GM19043 (cell line): Measurements from ENCODE around the gene CTDSP1.

Experiments
- ATAC-seq: cut with Tn5 transposase; IDR thresholded peaks from one replicate; pipeline ENCODE4 v1.9.1; 2021; ENCODE audit warnings: low read depth; ENCODE audit not compliant: unreplicated experiment

CTDSP1 gene

DNA sequence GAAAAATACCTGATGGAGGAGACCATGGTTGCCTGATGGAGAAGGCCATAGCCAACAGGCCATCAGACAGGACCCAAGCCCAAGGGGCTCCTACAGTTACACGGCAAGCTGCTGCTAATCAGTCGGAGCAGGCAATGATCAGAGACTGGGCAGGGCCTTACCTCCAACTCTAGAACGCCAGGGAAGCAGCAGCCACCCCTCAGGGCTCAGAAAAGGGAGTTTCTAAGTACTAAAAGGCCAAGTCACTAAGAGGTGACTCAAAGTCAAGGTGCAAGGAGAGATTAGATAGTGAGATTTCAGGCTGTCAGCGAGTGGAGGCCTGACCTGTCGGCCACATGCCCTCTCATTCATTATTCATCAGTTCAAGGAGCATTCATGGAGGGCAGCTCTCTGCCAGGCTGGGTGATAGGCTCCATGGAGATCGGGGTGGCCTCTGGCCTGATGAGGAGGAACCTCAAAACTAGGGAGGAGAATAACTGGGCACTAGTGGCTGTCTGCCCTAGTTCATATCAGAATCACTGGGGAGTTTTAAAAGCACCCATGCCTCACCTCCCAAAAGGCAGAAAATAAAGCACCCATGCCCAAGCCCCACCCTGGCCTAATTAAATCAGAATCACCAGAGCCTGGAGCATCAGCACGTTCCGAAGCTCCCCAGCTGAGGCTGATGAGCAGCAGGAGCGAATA, 22.9 kb downstream of the CTDSP1 start:
- no peak for ATAC-seq

DNA sequence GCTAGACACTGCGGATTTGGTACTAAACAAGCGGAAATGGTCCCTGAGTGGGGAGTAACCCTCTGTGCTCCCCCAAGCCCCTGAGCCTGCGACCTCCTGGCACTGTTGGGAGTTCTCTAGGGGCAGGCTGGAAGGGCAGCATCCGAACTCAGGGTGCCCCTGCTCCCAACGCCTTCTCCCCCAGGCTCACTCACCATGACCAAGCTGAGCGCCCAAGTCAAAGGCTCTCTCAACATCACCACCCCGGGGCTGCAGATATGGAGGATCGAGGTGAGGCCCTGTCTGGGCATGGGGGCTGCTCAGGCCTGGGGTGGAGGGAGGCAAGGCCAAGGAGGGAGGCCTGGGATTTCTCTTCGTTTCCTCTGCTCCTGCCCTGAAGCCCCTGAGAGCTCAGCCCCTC, 23.9 kb downstream of the CTDSP1 start:
- no peak for ATAC-seq

DNA sequence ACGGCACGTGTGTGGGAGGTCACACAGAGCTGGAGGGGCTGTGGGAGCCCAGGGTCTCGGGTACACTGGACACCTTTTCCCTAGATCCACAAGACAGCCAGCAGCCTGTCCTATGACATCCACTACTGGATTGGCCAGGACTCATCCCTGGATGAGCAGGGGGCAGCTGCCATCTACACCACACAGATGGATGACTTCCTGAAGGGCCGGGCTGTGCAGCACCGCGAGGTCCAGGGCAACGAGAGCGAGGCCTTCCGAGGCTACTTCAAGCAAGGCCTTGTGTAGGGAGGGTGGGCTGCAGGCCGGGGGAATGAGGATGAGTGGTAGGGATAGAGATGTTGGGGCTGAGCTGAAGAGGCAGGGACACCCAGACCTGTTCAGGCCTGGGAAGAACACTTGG, 25.9 kb downstream of the CTDSP1 start:
- ATAC-seq = no peak

DNA sequence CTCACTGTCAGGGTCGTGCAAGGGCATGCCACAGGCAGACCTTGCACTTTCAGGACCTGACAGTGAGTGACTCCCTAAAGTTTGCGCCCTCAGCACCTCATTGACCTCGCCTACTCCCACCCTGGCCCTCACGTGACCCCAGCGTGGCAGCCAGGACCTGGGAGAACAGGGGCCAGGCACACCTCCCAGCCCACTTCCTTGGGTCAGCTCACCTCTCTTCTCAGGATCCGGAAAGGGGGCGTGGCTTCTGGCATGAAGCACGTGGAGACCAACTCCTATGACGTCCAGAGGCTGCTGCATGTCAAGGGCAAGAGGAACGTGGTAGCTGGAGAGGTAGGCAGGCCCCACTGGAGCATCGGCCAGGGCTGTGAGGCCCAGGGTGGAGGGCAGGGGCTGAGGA, 28.1 kb downstream of the CTDSP1 start:
- ATAC-seq = no peak

DNA sequence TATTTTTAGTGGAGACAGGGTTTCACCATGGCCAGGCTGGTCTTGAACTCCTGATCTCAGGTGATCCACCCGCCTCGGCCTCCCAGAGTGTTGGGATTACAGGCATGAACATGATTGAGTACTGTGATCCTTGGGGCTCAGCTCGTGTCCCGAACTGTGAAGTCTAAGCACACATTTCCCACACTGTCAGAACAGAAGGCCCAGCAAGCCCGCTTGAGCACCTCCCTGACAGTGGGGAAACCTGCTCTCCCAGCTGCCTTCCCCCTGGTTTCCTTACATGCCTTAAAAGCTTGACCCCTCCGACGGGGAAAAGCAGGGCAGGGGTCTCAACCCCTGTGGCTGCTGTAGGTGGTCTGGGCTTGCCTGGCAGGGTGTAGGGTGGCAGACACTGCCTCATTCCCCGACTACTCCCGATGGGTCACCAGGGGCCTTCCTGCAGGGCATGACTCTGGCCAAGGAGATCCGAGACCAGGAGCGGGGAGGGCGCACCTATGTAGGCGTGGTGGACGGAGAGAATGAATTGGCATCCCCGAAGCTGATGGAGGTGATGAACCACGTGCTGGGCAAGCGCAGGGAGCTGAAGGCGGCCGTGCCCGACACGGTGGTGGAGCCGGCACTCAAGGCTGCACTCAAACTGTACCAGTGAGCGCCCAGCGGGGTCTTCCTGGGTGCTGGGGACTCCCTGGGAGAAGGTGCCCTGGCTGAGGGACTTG, 29.3 kb downstream of the CTDSP1 start:
- no peak for ATAC-seq

DNA sequence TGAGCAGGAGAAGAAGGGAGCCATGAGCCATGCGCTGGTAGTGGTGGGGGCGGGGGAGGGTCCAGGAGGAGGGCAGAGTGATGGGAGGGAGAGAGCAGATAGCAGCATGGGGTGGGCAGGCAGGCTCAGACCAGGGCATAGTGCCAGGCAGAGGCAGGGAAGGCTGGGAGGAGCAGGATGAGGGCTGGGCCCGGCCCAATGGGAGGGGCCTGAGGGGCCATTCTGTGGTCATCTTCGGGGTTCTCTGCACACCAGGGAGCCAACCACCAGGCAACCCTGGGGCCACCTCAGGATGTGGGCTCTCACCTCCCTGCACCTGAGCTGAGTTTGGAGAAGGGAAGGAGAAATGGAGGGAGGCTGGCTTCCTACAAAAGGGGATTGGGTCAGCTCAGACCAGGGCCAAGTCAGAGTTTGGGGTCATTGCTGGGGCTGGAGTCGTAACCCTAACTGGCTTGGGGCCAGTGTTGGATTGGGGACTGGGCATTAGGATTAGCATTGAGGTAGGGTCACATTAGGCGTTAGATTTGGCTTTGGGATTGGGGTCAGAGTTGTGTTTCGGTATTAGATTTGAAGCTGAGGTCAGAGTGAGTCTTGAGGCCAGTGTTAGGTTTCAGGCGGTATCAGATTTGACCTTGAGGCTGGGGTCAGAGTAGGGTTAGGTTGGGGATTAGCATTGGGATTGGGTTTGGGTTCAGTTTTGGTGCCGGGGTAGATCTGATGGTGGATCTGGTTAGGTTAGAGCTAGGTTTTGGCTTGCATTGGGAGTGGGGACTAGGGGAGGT, 30.4 kb downstream of the CTDSP1 start:
- ATAC-seq = no peak

DNA sequence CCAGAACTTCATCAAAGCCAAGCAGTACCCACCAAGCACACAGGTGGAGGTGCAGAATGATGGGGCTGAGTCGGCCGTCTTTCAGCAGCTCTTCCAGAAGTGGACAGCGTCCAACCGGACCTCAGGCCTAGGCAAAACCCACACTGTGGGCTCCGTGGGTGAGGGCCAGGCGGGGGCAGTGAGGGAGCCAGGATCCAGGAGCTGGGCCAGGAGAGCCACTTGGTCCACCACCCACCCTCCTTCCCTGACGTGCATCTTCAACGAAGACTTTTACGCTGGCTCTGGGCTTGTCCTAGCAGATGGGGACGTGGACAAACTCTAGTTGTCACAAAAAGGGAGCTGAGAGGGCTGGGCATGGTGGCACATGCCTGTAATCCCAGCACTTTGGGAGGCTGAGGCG, 31.1 kb downstream of the CTDSP1 start:
- no peak for ATAC-seq

DNA sequence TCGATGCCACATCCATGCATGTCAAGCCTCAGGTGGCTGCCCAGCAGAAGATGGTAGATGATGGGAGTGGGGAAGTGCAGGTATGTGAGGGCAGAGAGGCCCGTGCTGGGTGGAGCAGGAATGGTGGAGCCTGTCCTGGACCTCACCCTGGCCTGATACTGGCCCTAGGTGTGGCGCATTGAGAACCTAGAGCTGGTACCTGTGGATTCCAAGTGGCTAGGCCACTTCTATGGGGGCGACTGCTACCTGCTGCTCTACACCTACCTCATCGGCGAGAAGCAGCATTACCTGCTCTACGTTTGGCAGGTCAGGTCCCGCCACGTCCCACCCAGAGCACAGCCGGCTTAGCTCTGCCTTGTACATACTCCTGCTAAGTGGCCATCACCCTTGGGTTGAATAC, 32.2 kb downstream of the CTDSP1 start:
- ATAC-seq = no peak

DNA sequence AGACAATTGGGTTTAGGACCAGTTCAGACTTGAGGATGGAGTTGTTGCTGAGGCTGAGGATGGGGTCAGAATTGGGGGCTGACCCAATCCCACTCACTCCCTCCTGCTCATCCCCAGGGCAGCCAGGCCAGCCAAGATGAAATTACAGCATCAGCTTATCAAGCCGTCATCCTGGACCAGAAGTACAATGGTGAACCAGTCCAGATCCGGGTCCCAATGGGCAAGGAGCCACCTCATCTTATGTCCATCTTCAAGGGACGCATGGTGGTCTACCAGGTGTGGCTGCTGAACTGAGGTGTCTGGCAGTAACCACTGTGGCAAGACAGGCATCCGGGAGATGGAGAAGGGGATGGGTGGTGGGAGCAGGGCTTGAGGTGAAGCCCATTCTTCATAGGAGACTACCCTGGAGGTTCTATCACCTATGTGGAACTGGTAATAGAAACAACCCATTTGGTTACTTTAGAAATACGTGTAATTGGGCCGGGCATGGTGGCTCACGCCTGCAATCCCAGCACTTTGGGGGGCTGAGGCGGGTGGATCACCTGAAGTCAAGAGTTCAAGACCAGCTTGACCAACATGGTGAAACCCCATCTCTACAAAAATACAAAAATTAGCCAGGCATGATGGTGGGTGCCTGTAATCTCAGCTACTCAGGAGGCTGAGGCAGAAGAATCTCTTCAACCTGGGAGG, 33.2 kb downstream of the CTDSP1 start:
- no peak for ATAC-seq

DNA sequence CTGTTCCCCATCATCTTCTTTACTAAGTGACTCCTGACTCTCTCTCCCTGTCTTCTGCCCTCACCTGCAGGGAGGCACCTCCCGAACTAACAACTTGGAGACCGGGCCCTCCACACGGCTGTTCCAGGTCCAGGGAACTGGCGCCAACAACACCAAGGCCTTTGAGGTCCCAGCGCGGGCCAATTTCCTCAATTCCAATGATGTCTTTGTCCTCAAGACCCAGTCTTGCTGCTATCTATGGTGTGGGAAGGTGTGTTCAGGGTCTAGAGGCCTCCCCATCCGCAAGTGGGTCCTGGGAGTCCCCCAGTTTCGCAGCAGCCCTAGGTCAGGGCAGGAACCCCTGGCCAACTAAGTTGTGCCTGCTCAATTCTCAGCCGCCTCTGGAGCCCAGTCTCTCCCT, 34.8 kb downstream of the CTDSP1 start:
- no peak for ATAC-seq

DNA sequence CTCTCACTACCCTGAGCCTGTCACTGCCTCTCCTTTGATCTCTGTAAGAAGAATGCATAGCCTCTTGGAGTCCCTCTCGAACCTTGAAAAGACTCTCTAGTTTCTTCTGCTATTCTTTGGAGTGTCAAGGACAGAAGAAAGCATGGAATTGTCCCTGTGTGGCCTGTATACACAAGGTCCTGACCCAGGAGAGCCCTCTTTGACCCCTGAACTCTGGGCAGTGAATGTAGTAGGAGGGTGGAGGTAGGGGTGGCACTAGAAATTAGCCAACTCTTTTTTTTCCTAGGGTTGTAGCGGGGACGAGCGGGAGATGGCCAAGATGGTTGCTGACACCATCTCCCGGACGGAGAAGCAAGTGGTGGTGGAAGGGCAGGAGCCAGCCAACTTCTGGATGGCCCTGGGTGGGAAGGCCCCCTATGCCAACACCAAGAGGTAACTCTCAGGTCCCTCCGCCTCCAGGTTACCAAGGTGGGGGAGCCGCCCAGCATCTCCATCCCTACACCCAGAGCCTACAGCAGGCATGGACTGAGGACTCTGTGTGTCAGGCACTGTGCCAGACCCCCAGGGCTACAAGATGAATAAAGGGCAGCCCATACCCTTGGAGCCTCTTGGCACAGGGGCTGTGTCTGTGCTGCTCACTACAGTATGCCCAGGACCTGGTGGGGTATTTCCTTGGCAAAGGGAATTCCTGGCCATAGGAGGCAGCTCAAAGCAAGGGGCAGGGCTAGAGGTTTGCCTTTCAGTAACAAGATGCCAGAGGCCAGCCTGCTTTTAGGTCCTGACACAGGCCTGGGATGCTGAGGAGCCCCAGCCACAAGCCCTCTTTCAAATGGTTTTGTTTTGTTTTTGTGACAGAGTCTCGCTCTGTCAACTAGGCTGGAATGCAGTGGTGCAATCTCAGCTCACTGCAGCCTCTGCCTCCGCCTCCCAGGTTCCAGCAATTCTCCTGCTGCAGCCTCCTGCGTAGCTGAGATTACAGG, 35.6 kb downstream of the CTDSP1 start:
- no peak for ATAC-seq

DNA sequence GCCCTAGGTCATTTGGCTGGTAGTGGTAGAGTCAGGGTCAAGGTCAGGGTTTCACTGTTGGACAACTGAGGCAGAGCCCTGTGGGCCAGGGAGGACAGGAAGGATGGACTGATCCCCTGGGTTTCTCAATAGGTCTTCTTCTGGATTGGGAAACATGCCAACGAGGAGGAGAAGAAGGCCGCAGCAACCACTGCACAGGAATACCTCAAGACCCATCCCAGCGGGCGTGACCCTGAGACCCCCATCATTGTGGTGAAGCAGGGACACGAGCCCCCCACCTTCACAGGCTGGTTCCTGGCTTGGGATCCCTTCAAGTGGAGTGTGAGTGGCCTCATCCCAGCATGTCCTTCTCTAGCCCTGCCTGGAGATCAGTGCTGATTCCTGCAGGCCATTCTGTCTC, 37.3 kb downstream of the CTDSP1 start:
- ATAC-seq = no peak

DNA sequence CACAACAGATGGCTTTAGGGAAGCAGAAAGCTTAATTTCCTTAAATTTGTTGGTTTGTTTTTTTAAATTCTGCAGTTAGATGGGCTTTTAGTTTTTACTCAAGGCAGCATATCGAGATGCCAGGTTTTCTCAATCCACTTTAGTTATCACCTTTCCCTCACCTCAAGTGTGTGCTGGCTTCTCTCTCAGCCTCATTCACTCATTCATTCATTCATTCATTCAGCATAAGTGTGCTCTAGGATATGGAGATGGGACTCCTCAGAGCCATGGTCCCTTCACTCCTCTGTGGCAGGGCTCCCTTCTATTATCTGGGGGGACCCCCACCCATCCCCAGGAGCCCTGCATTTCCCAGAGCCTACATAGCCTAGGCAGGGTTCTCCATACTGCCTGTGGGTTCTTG, 38.3 kb downstream of the CTDSP1 start:
- ATAC-seq = no peak

DNA sequence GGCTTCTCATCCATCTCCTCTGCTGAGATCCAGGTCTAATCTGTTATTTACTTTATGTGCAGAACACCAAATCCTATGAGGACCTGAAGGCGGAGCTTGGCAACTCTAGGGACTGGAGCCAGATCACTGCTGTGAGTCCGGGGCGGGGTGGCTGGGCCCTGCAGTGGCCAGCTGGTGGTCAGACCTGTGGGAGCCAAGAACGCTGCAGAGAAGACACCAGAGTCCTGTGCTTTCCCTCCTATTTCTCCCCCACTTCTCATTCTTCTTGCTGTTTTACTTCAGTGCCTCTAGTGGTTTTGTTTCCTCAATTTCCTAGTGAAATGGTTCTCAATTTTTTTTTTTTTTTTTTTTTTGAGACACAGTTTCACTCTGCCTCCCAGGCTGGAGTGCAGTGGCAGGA, 38.9 kb downstream of the CTDSP1 start:
- ATAC-seq = no peak

DNA sequence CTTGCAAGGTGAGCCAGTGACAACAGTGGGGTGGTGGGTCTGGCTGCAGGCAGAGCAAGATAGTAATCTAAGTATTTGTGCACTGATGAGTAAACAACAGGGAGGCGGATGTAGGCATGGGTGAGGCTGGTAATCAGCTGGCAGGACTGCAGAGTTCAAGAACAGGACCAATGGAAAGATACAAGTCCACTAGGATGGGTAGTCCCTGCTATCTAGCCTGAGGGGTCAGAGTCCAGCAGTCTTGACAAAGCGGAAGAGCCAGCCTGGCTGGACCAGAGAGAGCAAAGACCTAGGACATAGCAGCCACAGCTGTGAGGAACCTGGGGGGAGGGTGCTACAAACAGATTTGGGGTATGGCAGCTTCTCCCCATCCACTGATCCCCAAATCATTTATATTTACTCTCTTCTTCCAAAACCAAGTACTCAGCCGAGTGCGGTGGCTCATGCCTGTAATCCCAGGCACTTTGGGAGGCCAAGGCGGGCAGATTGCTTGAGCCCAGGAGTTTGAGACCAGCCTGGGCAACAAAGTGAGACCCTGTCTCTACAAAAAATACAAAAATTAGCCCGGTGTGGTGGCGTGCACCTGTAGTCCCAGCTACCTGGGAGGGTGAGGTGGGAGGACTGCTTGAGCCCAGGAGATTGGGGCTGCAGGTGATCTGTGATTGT, 45.2 kb downstream of the CTDSP1 start:
- ATAC-seq = no peak

DNA sequence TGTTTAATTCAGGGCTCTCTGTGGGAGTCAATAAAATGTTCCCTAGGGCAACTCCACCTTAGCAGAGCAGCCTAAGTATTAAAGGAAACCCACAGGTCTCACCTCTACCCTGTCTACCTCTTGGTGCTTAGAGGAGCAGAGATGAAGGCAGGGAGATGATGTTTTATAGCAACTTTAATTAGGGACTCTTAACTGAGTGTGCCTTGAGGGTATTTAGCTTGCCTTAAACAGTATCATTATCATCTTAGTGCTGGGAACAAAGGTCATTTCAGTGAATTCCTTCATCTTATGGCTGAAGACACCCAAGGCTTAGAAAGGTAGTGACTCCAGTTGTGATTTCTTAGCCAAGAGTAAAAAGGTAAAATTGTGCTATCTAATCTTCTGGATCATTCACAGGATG, 45.9 kb downstream of the CTDSP1 start:
- no peak for ATAC-seq

DNA sequence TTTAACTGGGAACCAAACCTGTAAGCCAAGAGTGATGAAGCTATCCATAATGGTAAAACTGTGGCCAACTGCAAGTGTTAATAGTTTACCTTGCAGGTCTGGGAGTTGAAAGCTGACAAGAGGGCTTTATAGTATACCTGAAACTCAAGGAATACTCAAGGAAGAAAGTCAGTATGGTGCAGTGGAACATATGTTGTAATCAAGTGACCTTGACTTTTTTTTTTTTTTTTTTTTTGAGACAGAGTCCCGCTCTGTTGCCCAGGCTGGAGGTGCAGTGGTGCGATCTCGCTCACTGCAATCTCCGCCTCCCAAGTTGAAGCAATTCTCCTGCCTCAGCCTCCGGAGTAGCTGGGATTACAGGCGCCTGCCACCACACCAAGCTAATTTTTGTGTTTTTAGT, 46.9 kb downstream of the CTDSP1 start:
- no peak for ATAC-seq

DNA sequence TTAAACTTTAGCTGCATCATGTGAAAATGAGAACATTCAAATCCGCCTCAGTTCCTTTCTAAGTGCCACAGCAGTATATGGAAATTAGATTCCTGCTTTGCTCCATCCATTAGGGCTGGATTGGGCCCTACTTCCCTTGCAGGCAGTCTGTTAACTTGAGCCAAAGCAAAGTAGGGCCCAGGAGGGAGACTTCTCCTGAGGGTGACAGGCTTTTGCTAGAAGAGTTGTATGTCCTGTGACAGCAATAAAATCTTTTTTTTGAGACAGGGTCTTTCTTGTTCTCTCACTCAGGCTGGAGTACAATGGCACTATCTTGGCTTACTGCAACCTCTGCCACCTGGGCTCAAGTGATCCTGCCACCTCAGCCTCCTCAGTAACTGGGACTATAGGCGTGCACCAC, 47.4 kb downstream of the CTDSP1 start:
- no peak for ATAC-seq

DNA sequence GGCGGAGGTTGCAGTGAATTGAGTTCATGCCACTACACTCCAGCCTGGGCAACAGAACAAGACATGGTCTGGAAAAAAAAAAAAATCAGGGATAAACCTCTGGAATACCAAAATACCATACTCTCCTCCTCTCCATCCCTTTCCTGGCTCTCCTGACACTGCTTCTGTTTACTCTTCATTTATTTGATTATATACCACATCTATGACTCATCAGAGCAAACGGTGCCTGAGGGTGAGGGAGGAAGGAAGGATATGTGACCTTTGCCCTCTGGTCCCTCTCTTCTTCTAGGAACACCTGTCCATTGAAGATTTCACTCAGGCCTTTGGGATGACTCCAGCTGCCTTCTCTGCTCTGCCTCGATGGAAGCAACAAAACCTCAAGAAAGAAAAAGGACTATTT, 49.3 kb downstream of the CTDSP1 start:
- ATAC-seq = no peak

DNA sequence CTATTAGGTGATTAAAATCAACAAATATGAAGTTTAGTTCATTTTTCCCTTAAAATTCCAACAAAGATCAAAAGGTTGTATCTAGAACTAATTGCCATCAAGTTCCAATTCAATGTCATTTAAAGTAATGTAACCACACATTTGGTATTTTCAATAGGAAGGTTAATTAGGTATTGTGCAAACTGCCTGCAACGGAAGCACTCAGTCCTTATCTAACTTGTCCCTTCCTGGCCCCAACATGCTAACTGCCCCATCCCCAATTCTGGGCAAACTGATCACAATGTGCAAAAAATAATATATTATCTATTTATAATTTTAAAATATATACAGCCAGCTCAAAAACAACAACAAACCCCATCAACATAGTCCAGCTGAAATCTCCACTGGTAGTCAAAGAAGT, 52.4 kb downstream of the CTDSP1 start:
- no peak for ATAC-seq
